ENCODE measurements around the gene OXNAD1. TPM values are rescaled to one million over a fixed set of nuclear protein-coding genes. Genes with fewer than 3 reads are reported as not detected.

OXNAD1 gene
- total and polyA plus RNA-seq, 9 donors: 4.0 to 16.3 (median 11.5) TPM

GRCh38 chr3:16280671-16281070 lies 15.7 kb downstream of the OXNAD1 start:
- intact Hi-C loops (cut with DNase I): no loop called here
- H3K4me3 ChIP-seq: no peak overlapping the region

GRCh38 chr3:16284633-16285032 lies 19.6 kb downstream of the OXNAD1 start:
- intact Hi-C loops (cut with DNase I): loop anchor here (5.0 kb wide), 3 partner anchors 233 to 268 kb away; no protein-coding TSS in a partner anchor
- DNase-seq: no peak
- Histone ChIP-seq H3K27ac (no peak overlapping the region), H3K9me3 (no peaks in the 10 kb centered on the region), H3K4me3 (no peak overlapping the region), H3K27me3 (no peaks in the 10 kb centered on the region), H3K36me3 (no peaks in the 10 kb centered on the region), H3K4me1 (ENCODE audit: insufficient read depth) (peaks cover 3% of the 10 kb centered on the region)
- 92 to 98% (median 94%) methylated on average over 1 of the region's 1 CpG for WGBS, 3 donors
- no peak for TF ChIP-seq EP300 (IDR thresholded peaks at IDR 0.05)
- no peak for TF ChIP-seq POLR2A (IDR thresholded peaks at IDR 0.05)
- TF ChIP-seq CTCF (IDR thresholded peaks at IDR 0.05): no peak

More at GRCh38 chr3:16280671-16281070, 15.7 kb downstream of the OXNAD1 start:
- Histone ChIP-seq H3K36me3 (no peaks in the 10 kb centered on the region), H3K27ac (no peak overlapping the region), H3K27me3 (no peaks in the 10 kb centered on the region), H3K4me1 (ENCODE audit: insufficient read depth) (peaks cover 3% of the 10 kb centered on the region), H3K9me3 (no peaks in the 10 kb centered on the region)
- TF ChIP-seq EP300 (IDR thresholded peaks at IDR 0.05) (no peak), POLR2A (IDR thresholded peaks at IDR 0.05) (no peak), CTCF (IDR thresholded peaks at IDR 0.05) (no peak)
- DNase-seq: no peak
- 86 to 96% (median 90%) methylated on average over 2 of the region's 2 CpGs for WGBS, 3 donors

DNA sequence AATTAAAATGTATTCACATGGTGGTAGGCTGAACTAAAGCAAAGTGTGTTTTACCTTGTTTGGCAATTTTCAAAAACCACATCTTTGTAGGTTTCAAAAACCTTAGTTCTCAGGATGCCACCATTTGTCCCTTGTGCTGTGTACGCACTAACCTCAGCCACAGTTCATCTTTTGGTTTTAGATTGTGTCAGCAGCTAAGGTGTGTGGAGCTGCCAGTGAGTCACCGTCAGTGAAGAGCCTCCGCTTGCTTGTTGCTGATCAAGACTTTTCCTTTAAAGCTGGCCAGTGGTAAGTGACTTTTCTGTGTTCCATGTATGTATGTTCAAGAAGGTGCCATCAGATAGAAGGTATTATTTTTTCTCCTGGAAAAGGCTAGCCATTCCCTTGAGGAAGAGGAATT lies 21.1 kb downstream of the OXNAD1 start:
- TF ChIP-seq POLR2A (IDR thresholded peaks at IDR 0.05) (no peak), EP300 (IDR thresholded peaks at IDR 0.05) (no peak), CTCF (IDR thresholded peaks at IDR 0.05) (no peak)
- Histone ChIP-seq H3K27ac (no peak overlapping the region), H3K27me3 (no peaks in the 10 kb centered on the region), H3K36me3 (no peaks in the 10 kb centered on the region), H3K4me3 (no peak overlapping the region), H3K4me1 (ENCODE audit: insufficient read depth) (peaks cover 3% of the 10 kb centered on the region), H3K9me3 (no peaks in the 10 kb centered on the region)
- intact Hi-C loops (cut with DNase I): loop anchor here (5.0 kb wide), 3 partner anchors 231 to 266 kb away; no protein-coding TSS in a partner anchor
- WGBS, 3 donors: 84 to 95% (median 92%) methylated on average over 3 of the region's 3 CpGs
- DNase-seq: no peak

GRCh38 chr3:16286751-16287543 lies 21.9 kb downstream of the OXNAD1 start:
- intact Hi-C loops (cut with DNase I): loop anchor here (5.0 kb wide), 3 partner anchors 230 to 265 kb away; no protein-coding TSS in a partner anchor
- H3K9me3 ChIP-seq: no peaks in the 10 kb centered on the region
- WGBS, 3 donors: 67 to 73% (median 73%) methylated on average over 6 of the region's 6 CpGs
- no peak for DNase-seq
- no peak overlapping the region for H3K4me3 ChIP-seq
- H3K36me3 ChIP-seq: no peaks in the 10 kb centered on the region
- peaks cover 3% of the 10 kb centered on the region for H3K4me1 ChIP-seq (ENCODE audit: insufficient read depth)
- H3K27me3 ChIP-seq: no peaks in the 10 kb centered on the region
- no peak overlapping the region for H3K27ac ChIP-seq
- TF ChIP-seq POLR2A (IDR thresholded peaks at IDR 0.05) (no peak), EP300 (IDR thresholded peaks at IDR 0.05) (no peak), CTCF (IDR thresholded peaks at IDR 0.05) (no peak)
